Measurements from ENCODE around the gene CD22.
A peak's percentile ranks its signal among the peaks of the same experiment; 100 is the strongest.

CD22 gene

DNA sequence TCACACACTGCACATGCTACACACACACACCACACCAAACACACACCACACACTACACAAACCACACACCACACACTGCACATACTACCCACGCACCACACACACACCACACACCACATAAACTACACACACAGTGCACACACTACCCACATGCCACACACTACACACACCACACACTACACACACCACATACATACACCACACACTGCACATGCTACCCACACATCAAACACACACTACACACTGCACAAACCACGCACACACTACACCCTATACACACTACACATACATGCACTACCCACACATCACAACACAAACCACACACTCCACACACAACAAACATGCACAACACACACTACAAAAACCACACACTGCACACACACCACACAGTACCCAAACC lies 31.1 kb upstream of the CD22 start (continued):
- TF ChIP-seq KLF8 (tag by site-specific recombination; IDR thresholded peaks at IDR 0.05), result no peak
- TF ChIP-seq, protein P1, sequence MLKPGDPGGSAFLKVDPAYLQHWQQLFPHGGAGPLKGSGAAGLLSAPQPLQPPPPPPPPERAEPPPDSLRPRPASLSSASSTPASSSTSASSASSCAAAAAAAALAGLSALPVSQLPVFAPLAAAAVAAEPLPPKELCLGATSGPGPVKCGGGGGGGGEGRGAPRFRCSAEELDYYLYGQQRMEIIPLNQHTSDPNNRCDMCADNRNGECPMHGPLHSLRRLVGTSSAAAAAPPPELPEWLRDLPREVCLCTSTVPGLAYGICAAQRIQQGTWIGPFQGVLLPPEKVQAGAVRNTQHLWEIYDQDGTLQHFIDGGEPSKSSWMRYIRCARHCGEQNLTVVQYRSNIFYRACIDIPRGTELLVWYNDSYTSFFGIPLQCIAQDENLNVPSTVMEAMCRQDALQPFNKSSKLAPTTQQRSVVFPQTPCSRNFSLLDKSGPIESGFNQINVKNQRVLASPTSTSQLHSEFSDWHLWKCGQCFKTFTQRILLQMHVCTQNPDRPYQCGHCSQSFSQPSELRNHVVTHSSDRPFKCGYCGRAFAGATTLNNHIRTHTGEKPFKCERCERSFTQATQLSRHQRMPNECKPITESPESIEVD (tag by site-specific recombination; IDR thresholded peaks at IDR 0.05), result no peak
- TF ChIP-seq ZBTB21 (tag by site-specific recombination; IDR thresholded peaks at IDR 0.05), result no peak
- TF ChIP-seq ZBTB1 (tag by site-specific recombination; IDR thresholded peaks at IDR 0.05), result peak; percentile 42; the same call in 1 of the 2 replicates
- no peak for TF ChIP-seq ZNF248 (tag by site-specific recombination; IDR thresholded peaks at IDR 0.05)
- no peak for TF ChIP-seq PBX3 (CRISPR knock-in tag; IDR thresholded peaks at IDR 0.05)
- TF ChIP-seq ZNF473 (tag by site-specific recombination; IDR thresholded peaks at IDR 0.05), result no peak
- no peak for TF ChIP-seq WT1 (tag by site-specific recombination; IDR thresholded peaks at IDR 0.05)
- TF ChIP-seq ZNF510 (tag by site-specific recombination; IDR thresholded peaks at IDR 0.05; ENCODE audit: insufficient replicate concordance), result no peak
- no peak for TF ChIP-seq ZNF362 (tag by site-specific recombination; IDR thresholded peaks at IDR 0.05)
- no peak; the same call in 1 of the 2 replicates for TF ChIP-seq GLIS1 (tag by site-specific recombination; IDR thresholded peaks at IDR 0.05)
- TF ChIP-seq ZNF548 (tag by site-specific recombination; IDR thresholded peaks at IDR 0.05), result 0 out of 2 replicates have a peak, but pooled peaks have one; percentile 8
- no peak for TF ChIP-seq ZNF404 (tag by site-specific recombination; IDR thresholded peaks at IDR 0.05)
- no peak for TF ChIP-seq ZNF677 (tag by site-specific recombination; IDR thresholded peaks at IDR 0.05)
- TF ChIP-seq ZNF398 (tag by site-specific recombination; IDR thresholded peaks at IDR 0.05), result no peak
- no peak for TF ChIP-seq KLF16 (tag by site-specific recombination; IDR thresholded peaks at IDR 0.05)
- TF ChIP-seq ZNF175 (tag by site-specific recombination; IDR thresholded peaks at IDR 0.05), result peak; percentile 27; the same call in 1 of the 2 replicates
- TF ChIP-seq ZBTB17 (tag by site-specific recombination; IDR thresholded peaks at IDR 0.05), result no peak
- no peak for TF ChIP-seq ZNF561 (tag by site-specific recombination; IDR thresholded peaks at IDR 0.05; ENCODE audit: borderline replicate concordance)
- no peak for TF ChIP-seq ZNF423 (tag by site-specific recombination; IDR thresholded peaks at IDR 0.05)
- no peak; the same call in 1 of the 2 replicates for TF ChIP-seq SCRT1 (tag by site-specific recombination; IDR thresholded peaks at IDR 0.05; ENCODE audit: borderline replicate concordance)
- peak; percentile 17; the same call in 1 of the 2 replicates for TF ChIP-seq KLF7 (tag by site-specific recombination; IDR thresholded peaks at IDR 0.05; ENCODE audit: borderline replicate concordance)

GRCh38 chr19:35298561-35298972 lies 30.4 kb upstream of the CD22 start:
- CTCF ChIA-PET, result no interaction called here
- POLR2A ChIA-PET, result no interaction called here
- Histone ChIP-seq H3K36me3 (ENCODE audit: control insufficient read depth in 2 of 2, insufficient read depth in 1 of 2, low read length in 2 of 2) (no peaks in the 10 kb centered on the region; a peak in 1 of 3 replicates), H3K4me1 (ENCODE audit: control insufficient read depth, insufficient read depth, low read length) (no peaks in the 10 kb centered on the region), H3K27ac (ENCODE audit: extremely low read depth, low read depth, low read length) (no peak overlapping the region), H3K9me3 (ENCODE audit: control insufficient read depth, insufficient read depth, low read depth, low read length) (no peaks in the 10 kb centered on the region), H3K4me3 (ENCODE audit: low read depth, low read length) (no peak overlapping the region)
- peak; percentile 17 for TF ChIP-seq PATZ1 (tag by site-specific recombination; IDR thresholded peaks at IDR 0.05)
- TF ChIP-seq, protein P2, sequence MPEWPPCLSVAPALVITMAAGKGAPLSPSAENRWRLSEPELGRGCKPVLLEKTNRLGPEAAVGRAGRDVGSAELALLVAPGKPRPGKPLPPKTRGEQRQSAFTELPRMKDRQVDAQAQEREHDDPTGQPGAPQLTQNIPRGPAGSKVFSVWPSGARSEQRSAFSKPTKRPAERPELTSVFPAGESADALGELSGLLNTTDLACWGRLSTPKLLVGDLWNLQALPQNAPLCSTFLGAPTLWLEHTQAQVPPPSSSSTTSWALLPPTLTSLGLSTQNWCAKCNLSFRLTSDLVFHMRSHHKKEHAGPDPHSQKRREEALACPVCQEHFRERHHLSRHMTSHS (tag by site-specific recombination; IDR thresholded peaks at IDR 0.05), result 0 out of 2 replicates have a peak, but pooled peaks have one; percentile 3
- TF ChIP-seq ZNF146 (tag by site-specific recombination; IDR thresholded peaks at IDR 0.05), result peak; percentile 39; the same call in 1 of the 2 replicates
- TF ChIP-seq ZNF76 (tag by site-specific recombination; IDR thresholded peaks at IDR 0.05; ENCODE audit: borderline replicate concordance, low read depth), result no peak; the same call in 1 of the 2 replicates
- 0 out of 2 replicates have a peak, but pooled peaks have one; percentile 15 for TF ChIP-seq ZNF211 (tag by site-specific recombination; IDR thresholded peaks at IDR 0.05; ENCODE audit: low read depth)
- TF ChIP-seq SP2 (tag by site-specific recombination; IDR thresholded peaks at IDR 0.05), result peak; percentile 3; the same call in 1 of the 2 replicates
- no peak for TF ChIP-seq SETDB1 (IDR thresholded peaks at IDR 0.05; ENCODE audit: insufficient read length, low read length)
- no peak for TF ChIP-seq PRDM1 (tag by site-specific recombination; IDR thresholded peaks at IDR 0.05)
- peak; percentile 25 for TF ChIP-seq ZFHX2 (tag by site-specific recombination; conservative IDR thresholded peaks at IDR 0.05)
